Muscle of leg (tissue), 11 donors: ENCODE results near the gene ZNF408. TPM values are rescaled to one million over a fixed set of nuclear protein-coding genes. Genes with fewer than 3 reads are reported as not detected.

Experiments
- DNase-seq: peaks from one replicate; pipeline ENCODE4 v3.0.0; 2013
- H3K27ac ChIP-seq: one replicate; pipeline ENCODE4 v1.5.1; 2013; ENCODE audit warnings: mild to moderate bottlenecking, low read length, control low read depth
- H3K27me3 ChIP-seq: one replicate; pipeline ENCODE4 v1.6.1; 2013; ENCODE audit warnings: low read length; ENCODE audit not compliant: control insufficient read depth, insufficient read depth
- H3K36me3 ChIP-seq: one replicate; pipeline ENCODE4 v1.6.1; 2013; ENCODE audit warnings: low read length; ENCODE audit not compliant: control insufficient read depth, insufficient read depth
- H3K4me1 ChIP-seq: one replicate; pipeline ENCODE4 v1.6.1; 2013; ENCODE audit warnings: low read length; ENCODE audit not compliant: control insufficient read depth, insufficient read depth
- H3K4me3 ChIP-seq: one replicate; pipeline ENCODE4 v1.5.1; 2013; ENCODE audit warnings: low read length, control low read depth
- H3K9me3 ChIP-seq: replicated peaks from 2 replicates; pipeline ENCODE4 v1.6.1; 2013; ENCODE audit warnings: low read depth, low read length; ENCODE audit not compliant: control insufficient read depth
- WGBS: methylation state at CpG from one replicate; pipeline ENCODE4 v1.1.5; 2013; ENCODE audit warnings: missing lambda C conversion rate; ENCODE audit not compliant: insufficient coverage; 5-methylcytosine and 5-hydroxymethylcytosine counted together
- polyA plus RNA-seq, 8 donors: library from polyadenylated mRNA; unstranded; fragments of 120-200 nt; gene quantifications; one replicate each; pipeline versions ENCODE4 v1.2.1 to v1.2.3, GENCODE V29; 2013; ENCODE audit warnings: inconsistent platforms in 1 of 8, low replicate concordance in 1 of 8; ENCODE audit not compliant: insufficient read length in 8 of 8, insufficient read depth in 1 of 8
- total RNA-seq: library from RNA; stranded (reverse); fragments of 120-200 nt; gene quantifications from one replicate; pipeline ENCODE4 v1.2.4, GENCODE V29; 2013

ZNF408 gene
- total and polyA plus RNA-seq, 9 donors: 5.8 to 14.8 (median 8.3) TPM

GRCh38 chr11:46724088-46724487, 23.3 kb downstream of the ZNF408 start:
- Histone ChIP-seq H3K27ac (no peak overlapping the region), H3K9me3 (no peaks in the 10 kb centered on the region), H3K36me3 (no peaks in the 10 kb centered on the region), H3K4me1 (no peaks in the 10 kb centered on the region), H3K4me3 (no peak overlapping the region), H3K27me3 (no peaks in the 10 kb centered on the region)
- WGBS: 48% methylated on average over 8 of the region's 8 CpGs
- DNase-seq: no peak

DNA sequence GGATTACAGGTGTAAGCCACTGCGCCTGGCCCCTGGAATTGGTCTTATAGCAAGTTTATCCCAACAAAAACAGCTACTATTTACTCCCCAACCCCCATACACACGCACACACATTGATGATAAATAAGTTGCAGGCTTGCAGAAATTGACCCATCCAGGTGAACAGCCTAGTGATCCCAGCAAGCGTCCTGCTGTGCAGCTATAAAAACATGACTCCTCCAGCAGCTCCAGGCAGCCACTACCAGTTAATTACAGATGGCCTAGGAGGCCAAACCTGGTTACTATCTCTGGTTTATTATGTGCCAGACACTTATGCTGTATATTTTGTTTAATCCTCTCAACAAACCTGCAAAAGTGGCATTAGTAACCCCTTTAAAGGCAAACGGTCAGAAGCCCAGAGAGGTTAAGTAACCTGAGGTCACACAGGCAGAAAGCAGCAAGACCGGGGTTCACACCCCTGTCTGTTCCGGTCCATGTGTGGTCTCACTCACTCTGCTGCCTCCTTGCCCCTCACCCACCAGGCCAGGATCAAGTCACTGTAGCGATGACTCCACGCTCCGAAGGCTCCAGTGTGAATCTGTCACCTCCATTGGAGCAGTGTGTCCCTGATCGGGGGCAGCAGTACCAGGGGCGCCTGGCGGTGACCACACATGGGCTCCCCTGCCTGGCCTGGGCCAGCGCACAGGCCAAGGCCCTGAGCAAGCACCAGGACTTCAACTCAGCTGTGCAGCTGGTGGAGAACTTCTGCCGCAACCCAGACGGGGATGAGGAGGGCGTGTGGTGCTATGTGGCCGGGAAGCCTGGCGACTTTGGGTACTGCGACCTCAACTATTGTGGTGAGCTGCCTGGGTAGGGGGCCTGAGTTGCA, 24.7 kb downstream of the ZNF408 start:
- H3K36me3 ChIP-seq: no peaks in the 10 kb centered on the region
- DNase-seq: no peak
- no peak overlapping the region for H3K27ac ChIP-seq
- 70% methylated on average over 16 of the region's 19 CpGs for WGBS
- no peaks in the 10 kb centered on the region for H3K27me3 ChIP-seq
- no peak overlapping the region for H3K4me3 ChIP-seq
- no peaks in the 10 kb centered on the region for H3K9me3 ChIP-seq
- no peaks in the 10 kb centered on the region for H3K4me1 ChIP-seq

GRCh38 chr11:46726206-46726862, 25.5 kb downstream of the ZNF408 start:
- DNase-seq: no peak
- Histone ChIP-seq H3K36me3 (no peaks in the 10 kb centered on the region), H3K4me1 (no peaks in the 10 kb centered on the region), H3K27ac (no peak overlapping the region), H3K9me3 (no peaks in the 10 kb centered on the region), H3K27me3 (no peaks in the 10 kb centered on the region), H3K4me3 (no peak overlapping the region)
- 88% methylated on average over 25 of the region's 26 CpGs for WGBS

DNA sequence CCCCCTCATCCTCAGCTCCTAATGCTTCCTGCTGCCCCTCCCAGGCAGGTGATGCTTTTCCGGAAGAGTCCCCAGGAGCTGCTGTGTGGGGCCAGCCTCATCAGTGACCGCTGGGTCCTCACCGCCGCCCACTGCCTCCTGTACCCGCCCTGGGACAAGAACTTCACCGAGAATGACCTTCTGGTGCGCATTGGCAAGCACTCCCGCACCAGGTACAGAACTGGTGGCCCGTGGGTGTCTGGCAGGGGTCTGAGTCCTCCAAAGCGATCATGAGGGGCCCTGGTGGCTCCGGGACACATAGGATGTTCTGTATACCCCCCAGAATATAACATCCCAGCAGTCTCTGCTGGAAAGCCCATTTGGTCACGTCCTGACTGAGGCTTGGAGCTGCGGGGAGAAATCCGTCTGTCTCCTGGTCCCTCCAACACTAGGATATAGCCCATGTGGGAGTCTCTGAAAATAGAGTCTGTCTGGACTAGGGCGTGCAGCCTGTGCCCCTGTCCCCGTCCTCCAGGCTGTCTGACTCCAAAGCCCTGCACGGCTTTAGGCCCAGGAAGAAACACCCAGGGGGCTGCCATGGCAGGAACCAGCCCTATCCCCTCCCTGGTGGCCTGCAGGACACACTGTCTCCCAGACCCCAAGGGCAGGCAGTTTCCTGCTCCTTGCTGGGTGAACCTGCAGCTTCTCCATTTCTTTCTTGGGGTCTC, 27.3 kb downstream of the ZNF408 start:
- H3K36me3 ChIP-seq: no peaks in the 10 kb centered on the region
- H3K27me3 ChIP-seq: no peaks in the 10 kb centered on the region
- 83% methylated on average over 12 of the region's 17 CpGs for WGBS
- no peak for DNase-seq
- H3K4me1 ChIP-seq: no peaks in the 10 kb centered on the region
- H3K4me3 ChIP-seq: no peak overlapping the region
- no peaks in the 10 kb centered on the region for H3K9me3 ChIP-seq
- H3K27ac ChIP-seq: no peak overlapping the region

- no peaks in the 10 kb centered on the region for H3K9me3 ChIP-seq
- H3K4me1 ChIP-seq: no peaks in the 10 kb centered on the region
- no peak for DNase-seq
- no peak overlapping the region for H3K4me3 ChIP-seq
- no peaks in the 10 kb centered on the region for H3K27me3 ChIP-seq
- H3K27ac ChIP-seq: no peak overlapping the region
- 80% methylated on average over 6 of the region's 9 CpGs for WGBS
- no peaks in the 10 kb centered on the region for H3K36me3 ChIP-seq
Measured at GRCh38 chr11:46728659-46729040, 27.8 kb downstream of the ZNF408 start.

- WGBS: 79% methylated on average over 13 of the region's 24 CpGs
- H3K27ac ChIP-seq: no peak overlapping the region
- no peaks in the 10 kb centered on the region for H3K36me3 ChIP-seq
- DNase-seq: no peak
- H3K4me3 ChIP-seq: no peak overlapping the region
- H3K4me1 ChIP-seq: no peaks in the 10 kb centered on the region
- H3K9me3 ChIP-seq: no peaks in the 10 kb centered on the region
- H3K27me3 ChIP-seq: no peaks in the 10 kb centered on the region
Measured at GRCh38 chr11:46729110-46730027, 28.5 kb downstream of the ZNF408 start.

DNA sequence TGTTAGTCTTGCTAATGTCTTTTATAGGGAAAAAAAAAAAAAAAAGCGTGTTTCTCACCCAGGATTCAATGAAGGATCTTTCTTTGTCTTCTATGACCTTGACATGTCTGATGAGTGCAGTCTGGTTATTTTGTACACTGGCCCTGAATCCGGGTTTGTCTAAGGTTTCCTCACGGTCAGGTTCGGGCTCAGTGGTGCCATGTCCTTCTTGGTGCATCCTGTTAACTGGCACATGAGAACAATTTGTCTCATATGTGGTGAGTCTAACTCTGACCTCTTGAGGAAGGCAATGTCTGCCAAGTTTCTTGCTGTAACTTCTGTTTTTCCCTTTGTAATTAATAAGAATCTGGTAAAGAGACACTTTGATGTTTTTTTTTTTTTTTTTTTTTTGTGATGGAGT, 30.7 kb downstream of the ZNF408 start:
- Histone ChIP-seq H3K4me1 (no peaks in the 10 kb centered on the region), H3K27ac (no peak overlapping the region), H3K27me3 (no peaks in the 10 kb centered on the region), H3K9me3 (no peaks in the 10 kb centered on the region), H3K36me3 (no peaks in the 10 kb centered on the region), H3K4me3 (no peak overlapping the region)
- DNase-seq: no peak
- no CpG with 5 or more reads among the region's 4 CpGs for WGBS

DNA sequence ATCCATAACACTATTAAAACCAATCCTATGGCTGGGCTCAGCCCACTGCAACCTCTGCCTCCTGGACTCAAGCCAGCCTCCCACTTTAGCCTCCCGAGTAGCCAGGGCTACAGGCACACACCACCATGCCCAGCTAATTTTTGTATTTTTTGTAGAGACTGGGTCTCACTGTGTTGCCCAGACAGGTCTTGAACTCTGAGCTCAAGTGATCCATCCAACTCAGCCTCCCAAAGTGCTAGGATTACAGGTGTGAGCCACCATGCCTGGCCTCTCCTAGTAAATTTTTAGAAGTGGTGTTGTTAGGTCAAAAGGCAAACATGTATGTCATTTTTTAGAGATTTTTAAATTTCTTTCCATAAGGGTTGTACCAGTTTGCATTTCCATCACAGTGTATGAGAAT, 32.4 kb downstream of the ZNF408 start:
- H3K36me3 ChIP-seq: no peaks in the 10 kb centered on the region
- H3K27me3 ChIP-seq: no peaks in the 10 kb centered on the region
- no peak for DNase-seq
- no peaks in the 10 kb centered on the region for H3K9me3 ChIP-seq
- H3K4me1 ChIP-seq: no peaks in the 10 kb centered on the region
- H3K4me3 ChIP-seq: no peak overlapping the region
- H3K27ac ChIP-seq: no peak overlapping the region
- no CpG with 5 or more reads among the region's 1 CpG for WGBS

GRCh38 chr11:46736146-46736545, 35.3 kb downstream of the ZNF408 start:
- Histone ChIP-seq H3K4me1 (no peaks in the 10 kb centered on the region), H3K36me3 (peaks cover 2% of the 10 kb centered on the region), H3K9me3 (no peaks in the 10 kb centered on the region), H3K4me3 (no peak overlapping the region), H3K27ac (no peak overlapping the region), H3K27me3 (no peaks in the 10 kb centered on the region)
- no peak for DNase-seq
- WGBS: 93% methylated on average over 2 of the region's 7 CpGs
